A549 (cell line): ENCODE measurements around the gene MEMO1.

Source experiments
- ATOH8 ChIP-seq: fragments of 250-450 bp; sonication (Bioruptor Pico); IDR thresholded peaks from 2 replicates; pipeline ENCODE4 v1.5.0; 2020; ENCODE audit warnings: low read depth, mild to moderate bottlenecking, moderate library complexity
- CEBPB ChIP-seq, 2 experiments: fragments of >200 bp in 1 of 2; sonication (Bioruptor Twin) in 1 of 2; formaldehyde crosslinking in 1 of 2; IDR thresholded peaks; 2 replicates each; pipeline ENCODE4 v1.6.1; 2012 to 2016
- CTCF ChIP-seq: fragments of >200 bp; sonication (Bioruptor Twin); formaldehyde crosslinking; IDR thresholded peaks from 3 replicates; pipeline ENCODE4 v1.5.1; 2016
- EP300 ChIP-seq, 2 experiments: fragments of >200 bp; sonication (Bioruptor Twin); formaldehyde crosslinking; IDR thresholded peaks; 2 replicates in 1 of 2; 3 replicates in 1 of 2; pipeline ENCODE4 v1.6.1; 2016 to 2017
- GATA3 ChIP-seq: IDR thresholded peaks from 2 replicates; pipeline ENCODE4 v1.6.1; 2012; ENCODE audit warnings: borderline replicate concordance
- HDAC2 ChIP-seq: fragments of 200-600 bp; sonication (generic); IDR thresholded peaks from 2 replicates; pipeline ENCODE4 v1.6.1; 2016
- JUNB ChIP-seq: fragments of >200 bp; sonication (Bioruptor Twin); formaldehyde crosslinking; IDR thresholded peaks from 2 replicates; pipeline ENCODE4 v1.6.1; 2016
- MYC ChIP-seq: IDR thresholded peaks from 2 replicates; pipeline ENCODE4 v1.6.1; 2012; ENCODE audit warnings: mild to moderate bottlenecking, inconsistent platforms, low read length, improper control_type of control experiment, borderline replicate concordance
- NR3C1 ChIP-seq: fragments of >200 bp; sonication (Bioruptor Twin); formaldehyde crosslinking; IDR thresholded peaks from 3 replicates; pipeline ENCODE4 v1.6.1; 2017
- POLR2A ChIP-seq: IDR thresholded peaks from 2 replicates; pipeline ENCODE4 v1.6.1; 2012; ENCODE audit warnings: mild to moderate bottlenecking, low read length
- RCOR1 ChIP-seq: fragments of 150-350 bp; IDR thresholded peaks from 2 replicates; pipeline ENCODE4 v1.6.1; 2014; ENCODE audit warnings: antibody characterized with exemption, low read length, low read depth
- REST ChIP-seq: fragments of 200-600 bp; sonication (generic); IDR thresholded peaks from 2 replicates; pipeline ENCODE4 v1.6.1; 2016; ENCODE audit warnings: antibody characterized with exemption, mild to moderate bottlenecking, moderate library complexity
- TP53 ChIP-seq: fragments of 250-450 bp; sonication (Bioruptor Pico); IDR thresholded peaks from 2 replicates; pipeline ENCODE4 v1.5.0; 2021; ENCODE audit warnings: mild to moderate bottlenecking, moderate library complexity
- ZNF302 ChIP-seq: fragments of 250-450 bp; sonication (Bioruptor Pico); IDR thresholded peaks from 2 replicates; pipeline ENCODE4 v1.9.0; 2021; ENCODE audit warnings: inconsistent platforms, mild to moderate bottlenecking, moderate library complexity

- TF ChIP-seq REST (no peak), EP300 (IDR thresholded peaks at IDR 0.05) (no peak), CEBPB (IDR thresholded peaks at IDR 0.05) (no peak), ZNF302 (CRISPR knock-in tag) (no peak), CTCF (no peak), JUNB (no peak), NR3C1 (no peak), HDAC2 (no peak), TP53 (CRISPR knock-in tag) (no peak), RCOR1 (no peak), MYC (no peak), GATA3 (no peak), ATOH8 (CRISPR knock-in tag) (no peak), POLR2A (no peak)
Measured at GRCh38 chr2:31986906-31987305, 23.9 kb downstream of the MEMO1 start.
